Breast epithelium (tissue), 3 donors: ENCODE results near the gene MINDY4.

ENCODE experiments used
- CTCF ChIP-seq, 3 donors: fragments of 450-650 bp; IDR thresholded peaks; one replicate each; pipeline ENCODE4 v1.5.1; 2016 to 2017; ENCODE audit warnings: antibody characterized with exemption in 3 of 3, mild to moderate bottlenecking in 3 of 3, moderate library complexity in 3 of 3
- POLR2A ChIP-seq: fragments of 450-650 bp; IDR thresholded peaks from one replicate; pipeline ENCODE4 v1.6.1; 2016; ENCODE audit warnings: antibody characterized with exemption, mild to moderate bottlenecking, moderate library complexity
- POLR2AphosphoS5 ChIP-seq, 3 donors: sonication (generic); formaldehyde crosslinking; IDR thresholded peaks; one replicate each; pipeline ENCODE4 v1.6.1; 2017; ENCODE audit warnings: antibody characterized with exemption in 3 of 3

- TF ChIP-seq CTCF (IDR thresholded peaks at IDR 0.05): no peak
- TF ChIP-seq POLR2A: no peak
- TF ChIP-seq POLR2AphosphoS5 (IDR thresholded peaks at IDR 0.05): no peak
Observed at GRCh38 chr7:30859202-30859939, 88.2 kb downstream of the MINDY4 start.
